B cell (primary cell): ENCODE data around the gene MFSD6. TPM values are rescaled to one million over a fixed set of nuclear protein-coding genes. Genes with fewer than 3 reads are reported as not detected.

Experiments used
- ATAC-seq: fragments of 200-7000 bp; cut with Tn5 transposase; one replicate; pipeline ENCODE4 v1.10.0; 2021; ENCODE audit warnings: low read depth, mild to moderate bottlenecking, moderate number of reproducible peaks, moderate library complexity
- CTCF ChIA-PET: fragments of 350-600 bp; sonication (Branson Sonifier 250); formaldehyde crosslinking; loops from one replicate; lab custom pipeline; 2021; ENCODE audit warnings: antibody characterized with exemption, inconsistent platforms; lab: Charles Lee
- POLR2A ChIA-PET: fragments of 350-600 bp; sonication (Branson Sonifier 250); formaldehyde crosslinking; loops from one replicate; lab custom pipeline; 2021; ENCODE audit warnings: antibody characterized with exemption; lab: Charles Lee
- DNase-seq: peaks from one replicate; pipeline ENCODE4 v3.0.0; 2013
- H2AFZ ChIP-seq: 2 replicates; pipeline ENCODE4 v1.6.1; 2012; ENCODE audit warnings: mild to moderate bottlenecking, low read depth, low read length; ENCODE audit not compliant: insufficient read depth, poor library complexity, severe bottlenecking
- H3K27ac ChIP-seq, 2 donors: 1 replicate in 1 of 2; 2 replicates in 1 of 2; pipeline ENCODE4 v1.5.1; 2012 to 2013; ENCODE audit warnings: low read length in 2 of 2, mild to moderate bottlenecking in 2 of 2, moderate library complexity in 1 of 2
- H3K27me3 ChIP-seq, 4 experiments: fragments of 200-600 bp in 1 of 4; sonication (generic) in 1 of 4; replicated peaks in 1 of 4; 1 replicate in 2 of 4; 2 replicates in 2 of 4; pipeline versions ENCODE4 v1.6.1 to v1.7.0; 2013 to 2016; ENCODE audit warnings: low read length in 3 of 4, mild to moderate bottlenecking in 2 of 4, mixed read lengths in 1 of 4, moderate library complexity in 1 of 4; ENCODE audit not compliant: insufficient read depth in 4 of 4, control insufficient read depth in 3 of 4; ENCODE audit errors: control extremely low read depth in 1 of 4
- H3K36me3 ChIP-seq, 2 experiments: replicated peaks in 1 of 2; 1 replicate in 1 of 2; 2 replicates in 1 of 2; pipeline versions ENCODE4 v1.6.1 to v1.7.1; 2013; ENCODE audit warnings: low read length in 1 of 2; ENCODE audit not compliant: insufficient read depth in 2 of 2, control insufficient read depth in 1 of 2; ENCODE audit errors: control extremely low read depth in 1 of 2, extremely low read depth in 1 of 2
- H3K4me1 ChIP-seq, 2 donors: fragments of 200-600 bp in 1 of 2; sonication (generic) in 1 of 2; 1 replicate in 1 of 2; 2 replicates in 1 of 2; pipeline versions ENCODE4 v1.5.1 to v1.6.1; 2013 to 2017; ENCODE audit warnings: low read length in 2 of 2; ENCODE audit not compliant: control insufficient read depth in 2 of 2, insufficient read depth in 2 of 2
- H3K4me2 ChIP-seq: replicated peaks from 2 replicates; pipeline ENCODE3; 2012; ENCODE audit warnings: mild to moderate bottlenecking, low read depth, low read length; ENCODE audit not compliant: poor library complexity, severe bottlenecking
- H3K4me3 ChIP-seq, 5 experiments: fragments of 200-600 bp in 1 of 5; sonication (generic) in 1 of 5; 1 replicate in 3 of 5; 2 replicates in 2 of 5; pipeline versions ENCODE4 v1.5.1 to v1.7.0; 2011 to 2016; ENCODE audit warnings: low read length in 4 of 5, mild to moderate bottlenecking in 4 of 5, low read depth in 2 of 5, control low read depth in 1 of 5, moderate library complexity in 1 of 5; ENCODE audit not compliant: insufficient read depth in 1 of 5; ENCODE audit errors: control extremely low read depth in 1 of 5, extremely low read depth in 1 of 5
- H3K79me2 ChIP-seq: fragments of 200-600 bp; sonication (generic); one replicate; pipeline ENCODE4 v1.6.0; 2016; ENCODE audit warnings: low read length; ENCODE audit not compliant: control insufficient read depth, insufficient read depth
- H3K9ac ChIP-seq: fragments of 200-600 bp; sonication (generic); 2 replicates; pipeline ENCODE4 v1.6.1; 2017; ENCODE audit warnings: mild to moderate bottlenecking, low read length, moderate library complexity
- H3K9me3 ChIP-seq, 3 donors: one replicate each; pipeline versions ENCODE4 v1.6.1 to v1.7.1; 2013; ENCODE audit warnings: low read length in 2 of 3; ENCODE audit not compliant: control insufficient read depth in 2 of 3, insufficient read depth in 1 of 3; ENCODE audit errors: control extremely low read depth in 1 of 3
- H4K20me1 ChIP-seq: 2 replicates; pipeline ENCODE4 v1.6.0; 2012; ENCODE audit warnings: mild to moderate bottlenecking, low read length; ENCODE audit not compliant: insufficient read depth, control insufficient read depth, poor library complexity, severe bottlenecking
- H3K27ac Mint-ChIP-seq: one replicate; pipeline ENCODE4 v1.8.0; 2021; ENCODE audit warnings: mixed read lengths
- H3K27me3 Mint-ChIP-seq: one replicate; pipeline ENCODE4 v1.8.0; 2021; ENCODE audit warnings: mixed read lengths
- H3K4me1 Mint-ChIP-seq: one replicate; pipeline ENCODE4 v1.8.0; 2021; ENCODE audit warnings: mixed read lengths
- H3K4me3 Mint-ChIP-seq: one replicate; pipeline ENCODE4 v1.8.0; 2021; ENCODE audit warnings: mixed read lengths
- H3K9me3 Mint-ChIP-seq: one replicate; pipeline ENCODE4 v1.8.0; 2022; ENCODE audit warnings: mixed read lengths; ENCODE audit not compliant: insufficient read depth
- EZH2 ChIP-seq: IDR thresholded peaks from 2 replicates; pipeline ENCODE4 v1.6.1; 2012; ENCODE audit warnings: borderline replicate concordance, low read depth, mild to moderate bottlenecking, moderate library complexity, low read length; ENCODE audit not compliant: insufficient read depth, poor library complexity, severe bottlenecking
- WGBS: methylation state at CpG from one replicate; pipeline ENCODE4 v1.1.5; 2013; ENCODE audit warnings: missing lambda C conversion rate; ENCODE audit not compliant: insufficient coverage; 5-methylcytosine and 5-hydroxymethylcytosine counted together
- intact Hi-C: fragments of 100-400 bp; cut with micrococcal nuclease; formaldehyde crosslinking; loops from one replicate; pipeline ENCODE4 v1.10.0; 2022
- polyA plus RNA-seq: library from polyadenylated mRNA; depleted of rRNA; stranded (reverse); fragments of >200 nt; gene quantifications from 2 replicates; pipeline ENCODE4 v1.2.3, GENCODE V29; 2012
- total RNA-seq, 2 donors: library from RNA; stranded (reverse); fragments of 120-200 nt in 1 of 2; gene quantifications; 1 replicate in 1 of 2; 2 replicates in 1 of 2; pipeline versions ENCODE4 v1.2.3 to v1.2.4, GENCODE V29; 2013 to 2022
- TF ChIP-seq, protein P1 (sequence below): fragments of 200-600 bp; IDR thresholded peaks from one replicate; pipeline ENCODE4 v1.8.0; 2022; ENCODE audit warnings: antibody characterized with exemption, mild to moderate bottlenecking

The MFSD6 gene
- total and polyA plus RNA-seq, 2 donors (not counting 1 experiment from before 2014, with no cell fraction given) = 13.5 to 33.8 TPM

DNA sequence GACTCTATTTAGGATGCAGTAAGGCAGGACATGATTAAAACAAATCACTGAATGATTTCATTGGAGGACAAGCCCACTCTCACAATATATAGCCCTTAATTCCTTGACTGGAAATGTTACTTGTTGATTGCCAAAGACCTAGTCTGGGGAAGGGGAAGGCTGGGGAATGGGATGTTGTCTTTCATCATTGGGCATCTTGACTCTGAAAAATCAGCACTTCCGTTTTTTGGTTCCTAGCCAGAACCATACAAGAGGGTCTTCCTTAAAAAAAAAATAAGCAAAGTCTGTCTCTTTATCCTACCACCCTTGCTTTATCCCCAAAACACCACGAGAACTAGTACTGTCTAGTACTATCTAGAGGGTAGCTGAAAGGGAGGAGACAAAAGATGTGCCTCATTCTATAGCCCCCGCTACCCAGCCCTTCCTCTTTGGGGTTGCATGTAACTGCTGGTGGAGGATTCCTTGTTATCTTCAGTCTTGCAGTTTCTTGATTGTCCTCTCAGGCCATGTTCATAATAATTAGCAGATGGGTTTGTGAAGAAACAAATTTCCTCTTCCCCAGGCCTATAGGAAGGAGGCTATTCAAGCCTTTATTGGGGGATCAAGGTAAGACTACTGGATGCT lies 70.5 kb downstream of the MFSD6 start:
- Histone ChIP-seq H2AFZ (no peak overlapping the region), H3K4me2 (no peak overlapping the region), H3K79me2 (no peaks in the 10 kb centered on the region), H3K4me3 (no peak overlapping the region), H4K20me1 (no peaks in the 10 kb centered on the region), H3K36me3 (peaks cover 0 to 3% of the 10 kb centered on the region in 2 experiments), H3K27me3 (no peaks in the 10 kb centered on the region), H3K9ac (no peak overlapping the region), H3K27ac (no peak overlapping the region), H3K4me1 (no peaks in the 10 kb centered on the region), H3K9me3 (no peaks in the 10 kb centered on the region)
- DNase-seq = no peak
- no peak overlapping the region for H3K4me3 Mint-ChIP-seq
- POLR2A ChIA-PET = no interaction called here
- intact Hi-C loops = no loop called here
- no CpG with 5 or more reads among the region's 3 CpGs for WGBS
- no peak for ATAC-seq
- H3K27ac Mint-ChIP-seq = no peak overlapping the region
- CTCF ChIA-PET = interaction anchor here (0.6 kb wide), 1 partner anchor 806 kb away, joined by 4 read pairs; no protein-coding TSS in a partner anchor
- TF ChIP-seq, protein P1, sequence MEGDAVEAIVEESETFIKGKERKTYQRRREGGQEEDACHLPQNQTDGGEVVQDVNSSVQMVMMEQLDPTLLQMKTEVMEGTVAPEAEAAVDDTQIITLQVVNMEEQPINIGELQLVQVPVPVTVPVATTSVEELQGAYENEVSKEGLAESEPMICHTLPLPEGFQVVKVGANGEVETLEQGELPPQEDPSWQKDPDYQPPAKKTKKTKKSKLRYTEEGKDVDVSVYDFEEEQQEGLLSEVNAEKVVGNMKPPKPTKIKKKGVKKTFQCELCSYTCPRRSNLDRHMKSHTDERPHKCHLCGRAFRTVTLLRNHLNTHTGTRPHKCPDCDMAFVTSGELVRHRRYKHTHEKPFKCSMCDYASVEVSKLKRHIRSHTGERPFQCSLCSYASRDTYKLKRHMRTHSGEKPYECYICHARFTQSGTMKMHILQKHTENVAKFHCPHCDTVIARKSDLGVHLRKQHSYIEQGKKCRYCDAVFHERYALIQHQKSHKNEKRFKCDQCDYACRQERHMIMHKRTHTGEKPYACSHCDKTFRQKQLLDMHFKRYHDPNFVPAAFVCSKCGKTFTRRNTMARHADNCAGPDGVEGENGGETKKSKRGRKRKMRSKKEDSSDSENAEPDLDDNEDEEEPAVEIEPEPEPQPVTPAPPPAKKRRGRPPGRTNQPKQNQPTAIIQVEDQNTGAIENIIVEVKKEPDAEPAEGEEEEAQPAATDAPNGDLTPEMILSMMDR = no peak
- TF ChIP-seq EZH2 = no peak
- H3K27me3 Mint-ChIP-seq = no peaks in the 10 kb centered on the region
- H3K9me3 Mint-ChIP-seq = no peaks in the 10 kb centered on the region
- no peaks in the 10 kb centered on the region for H3K4me1 Mint-ChIP-seq

DNA sequence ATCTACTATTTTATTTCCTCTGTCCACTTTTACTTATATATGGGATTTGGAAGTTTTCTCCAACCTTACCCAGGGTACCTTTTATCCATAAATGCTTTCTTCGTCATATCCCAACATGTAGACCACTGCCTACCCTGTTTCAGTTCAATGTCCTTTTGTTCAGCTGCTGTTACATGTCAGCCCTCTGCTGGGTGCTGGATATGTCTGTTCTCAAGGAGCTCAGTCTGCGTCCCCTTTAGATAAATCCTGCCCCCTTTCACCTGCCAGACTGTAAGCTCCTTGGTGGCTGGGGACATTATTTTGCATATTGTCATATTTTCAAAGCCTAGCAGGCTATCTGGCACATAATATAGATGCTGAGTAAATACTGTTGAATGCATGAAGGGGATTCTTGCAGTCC lies 73.2 kb downstream of the MFSD6 start:
- no peaks in the 10 kb centered on the region for H3K4me1 ChIP-seq
- no CpG with 5 or more reads among the region's 2 CpGs for WGBS
- Mint-ChIP-seq H3K9me3 (peaks cover under 1% of the 10 kb centered on the region), H3K27ac (no peak overlapping the region), H3K27me3 (no peaks in the 10 kb centered on the region), H3K4me3 (no peak overlapping the region), H3K4me1 (no peaks in the 10 kb centered on the region)
- TF ChIP-seq, protein P1 = no peak
- TF ChIP-seq EZH2 = no peak
- no peak overlapping the region for H3K4me3 ChIP-seq
- ATAC-seq (no peak), DNase-seq (no peak)
- intact Hi-C loops = no loop called here
- ChIA-PET POLR2A (no interaction called here), CTCF (interaction anchor here (1.3 kb wide), 1 partner anchor 11 kb away, joined by 4 read pairs; no protein-coding TSS in a partner anchor)
- no peaks in the 10 kb centered on the region for H3K9me3 ChIP-seq
- no peak overlapping the region for H3K27ac ChIP-seq
- no peak overlapping the region for H3K4me2 ChIP-seq
- H2AFZ ChIP-seq = no peak overlapping the region
- H3K79me2 ChIP-seq = no peaks in the 10 kb centered on the region
- no peaks in the 10 kb centered on the region for H4K20me1 ChIP-seq
- H3K9ac ChIP-seq = no peak overlapping the region
- H3K36me3 ChIP-seq = peaks cover 0 to 3% of the 10 kb centered on the region in 2 experiments
- H3K27me3 ChIP-seq = no peaks in the 10 kb centered on the region
